ENCODE measurements around the gene CAPN12. TPM values are rescaled to one million over a fixed set of nuclear protein-coding genes. Genes with fewer than 3 reads are reported as not detected.

The CAPN12 gene
- total RNA-seq, 1 experiment from 2014 or later = 0.69 TPM

DNA sequence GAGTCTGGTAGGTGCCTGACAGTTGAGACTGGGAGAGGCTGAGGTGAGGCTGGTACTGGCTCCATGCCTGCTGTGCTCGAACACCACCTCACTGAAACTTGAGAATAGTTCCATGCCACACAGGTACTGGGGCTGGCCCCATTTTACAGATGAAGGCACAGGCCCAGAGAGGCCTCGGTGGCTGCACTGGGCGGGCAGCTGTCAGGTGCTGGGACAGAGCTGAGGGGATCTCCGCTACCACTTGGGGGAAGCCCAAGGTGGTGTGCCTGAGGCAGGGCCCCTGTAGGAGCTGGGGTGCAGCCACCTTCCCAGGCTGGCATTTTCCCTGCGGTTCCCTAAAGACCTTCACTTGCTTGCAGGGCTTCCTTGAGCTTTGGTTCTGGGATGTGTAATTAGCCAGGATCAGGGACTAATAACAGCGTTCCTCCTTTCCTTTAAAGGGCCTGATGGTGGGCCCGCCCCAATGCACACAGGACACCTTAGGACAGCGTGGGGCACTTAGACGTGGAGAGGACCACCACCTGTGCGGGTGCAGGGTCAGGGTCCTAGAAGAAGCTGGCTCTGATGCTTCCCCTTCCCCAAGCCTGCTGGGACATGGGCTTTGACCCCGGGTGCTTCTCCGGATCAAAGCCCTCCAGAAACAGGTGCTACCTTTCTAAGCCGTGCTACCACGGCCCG lies 23.6 kb downstream of the CAPN12 start:
- CTCF ChIA-PET = no interaction called here
- Histone ChIP-seq H3K4me1 (ENCODE audit: insufficient read depth, low read length, poor library complexity, severe bottlenecking) (no peaks in the 10 kb centered on the region), H3K36me3 (ENCODE audit: insufficient read depth, low read length, poor library complexity, severe bottlenecking) (peaks cover 60% of the 10 kb centered on the region), H3K9me3 (ENCODE audit: low read depth, low read length, poor library complexity, severe bottlenecking) (no peaks in the 10 kb centered on the region), H3K27me3 (replicated peaks; ENCODE audit: insufficient read depth, low read depth, low read length, poor library complexity) (no peaks in the 10 kb centered on the region), H3K4me3 (ENCODE audit: low read depth, low read length, poor library complexity, severe bottlenecking) (no peak overlapping the region), H3K27ac (ENCODE audit: low read depth, low read length, poor library complexity, severe bottlenecking) (no peak overlapping the region)
- POLR2A ChIA-PET (ENCODE audit: low non-redundant PET) = no interaction called here
- TF ChIP-seq, protein P1, sequence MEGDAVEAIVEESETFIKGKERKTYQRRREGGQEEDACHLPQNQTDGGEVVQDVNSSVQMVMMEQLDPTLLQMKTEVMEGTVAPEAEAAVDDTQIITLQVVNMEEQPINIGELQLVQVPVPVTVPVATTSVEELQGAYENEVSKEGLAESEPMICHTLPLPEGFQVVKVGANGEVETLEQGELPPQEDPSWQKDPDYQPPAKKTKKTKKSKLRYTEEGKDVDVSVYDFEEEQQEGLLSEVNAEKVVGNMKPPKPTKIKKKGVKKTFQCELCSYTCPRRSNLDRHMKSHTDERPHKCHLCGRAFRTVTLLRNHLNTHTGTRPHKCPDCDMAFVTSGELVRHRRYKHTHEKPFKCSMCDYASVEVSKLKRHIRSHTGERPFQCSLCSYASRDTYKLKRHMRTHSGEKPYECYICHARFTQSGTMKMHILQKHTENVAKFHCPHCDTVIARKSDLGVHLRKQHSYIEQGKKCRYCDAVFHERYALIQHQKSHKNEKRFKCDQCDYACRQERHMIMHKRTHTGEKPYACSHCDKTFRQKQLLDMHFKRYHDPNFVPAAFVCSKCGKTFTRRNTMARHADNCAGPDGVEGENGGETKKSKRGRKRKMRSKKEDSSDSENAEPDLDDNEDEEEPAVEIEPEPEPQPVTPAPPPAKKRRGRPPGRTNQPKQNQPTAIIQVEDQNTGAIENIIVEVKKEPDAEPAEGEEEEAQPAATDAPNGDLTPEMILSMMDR (conservative IDR thresholded peaks at IDR 0.05; ENCODE audit: low read depth, low read length) = no peak
- no peak for TF ChIP-seq EZH2 (IDR thresholded peaks at IDR 0.05; ENCODE audit: borderline replicate concordance, low read depth, low read length, poor library complexity, severe bottlenecking)
- no TSS peak for BruUV-seq (replicated peaks)
- intact Hi-C loops (cut with micrococcal nuclease; ENCODE audit: unreplicated experiment) = no loop called here
- DNase-seq (ENCODE audit: low spot score) = no peak

DNA sequence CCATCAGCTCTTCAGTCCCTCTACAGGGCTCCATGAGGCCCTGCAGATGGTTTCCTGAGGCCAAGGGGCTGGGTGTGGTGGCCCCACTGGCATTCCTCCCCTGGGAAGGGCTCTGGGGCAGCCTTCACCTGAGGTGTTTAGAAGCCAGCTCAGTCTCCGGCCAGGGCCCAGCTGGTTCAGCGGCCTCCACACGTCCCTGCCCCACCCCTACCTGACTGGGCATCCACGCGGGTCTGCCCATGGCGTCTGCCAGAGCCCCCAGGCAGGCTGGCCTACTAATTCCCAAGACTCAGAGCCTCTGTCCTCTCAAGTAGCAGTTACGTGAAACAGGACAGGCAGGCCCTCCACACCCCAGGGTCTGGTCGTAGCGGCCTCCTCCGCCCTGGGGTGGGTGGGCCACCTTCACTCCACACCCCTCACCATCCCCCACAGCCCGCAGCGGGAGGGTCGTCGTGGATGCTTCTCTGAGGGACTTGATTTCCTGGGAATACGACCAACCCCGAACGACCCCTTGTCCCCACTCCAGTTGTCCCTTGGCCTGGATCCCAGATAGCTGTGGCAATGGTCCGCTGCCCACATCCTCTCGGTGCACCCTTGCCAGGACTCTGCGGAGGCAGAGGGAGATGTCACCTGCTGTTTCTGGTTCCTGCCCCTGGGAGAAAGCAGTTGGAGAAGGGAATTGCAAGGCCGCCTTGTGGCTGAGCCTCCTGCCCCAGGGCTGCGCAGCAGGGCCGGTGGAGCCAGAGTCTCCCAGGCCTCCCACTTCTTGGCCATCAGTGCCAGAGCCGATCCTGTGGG lies 24.3 kb downstream of the CAPN12 start:
- peaks cover 52% of the 10 kb centered on the region for H3K36me3 ChIP-seq (ENCODE audit: insufficient read depth, low read length, poor library complexity, severe bottlenecking)
- no peak overlapping the region for H3K4me3 ChIP-seq (ENCODE audit: low read depth, low read length, poor library complexity, severe bottlenecking)
- DNase-seq (ENCODE audit: low spot score) = no peak
- intact Hi-C loops (cut with micrococcal nuclease; ENCODE audit: unreplicated experiment) = no loop called here
- ChIA-PET CTCF (no interaction called here), POLR2A (ENCODE audit: low non-redundant PET) (no interaction called here)
- no TSS peak for BruUV-seq (replicated peaks)
- H3K9me3 ChIP-seq (ENCODE audit: low read depth, low read length, poor library complexity, severe bottlenecking) = no peaks in the 10 kb centered on the region
- H3K27ac ChIP-seq (ENCODE audit: low read depth, low read length, poor library complexity, severe bottlenecking) = no peak overlapping the region
- no peaks in the 10 kb centered on the region for H3K4me1 ChIP-seq (ENCODE audit: insufficient read depth, low read length, poor library complexity, severe bottlenecking)
- H3K27me3 ChIP-seq (replicated peaks; ENCODE audit: insufficient read depth, low read depth, low read length, poor library complexity) = no peaks in the 10 kb centered on the region
- no peak for TF ChIP-seq EZH2 (IDR thresholded peaks at IDR 0.05; ENCODE audit: borderline replicate concordance, low read depth, low read length, poor library complexity, severe bottlenecking)
- TF ChIP-seq, protein P1 (conservative IDR thresholded peaks at IDR 0.05; ENCODE audit: low read depth, low read length) = no peak

DNA sequence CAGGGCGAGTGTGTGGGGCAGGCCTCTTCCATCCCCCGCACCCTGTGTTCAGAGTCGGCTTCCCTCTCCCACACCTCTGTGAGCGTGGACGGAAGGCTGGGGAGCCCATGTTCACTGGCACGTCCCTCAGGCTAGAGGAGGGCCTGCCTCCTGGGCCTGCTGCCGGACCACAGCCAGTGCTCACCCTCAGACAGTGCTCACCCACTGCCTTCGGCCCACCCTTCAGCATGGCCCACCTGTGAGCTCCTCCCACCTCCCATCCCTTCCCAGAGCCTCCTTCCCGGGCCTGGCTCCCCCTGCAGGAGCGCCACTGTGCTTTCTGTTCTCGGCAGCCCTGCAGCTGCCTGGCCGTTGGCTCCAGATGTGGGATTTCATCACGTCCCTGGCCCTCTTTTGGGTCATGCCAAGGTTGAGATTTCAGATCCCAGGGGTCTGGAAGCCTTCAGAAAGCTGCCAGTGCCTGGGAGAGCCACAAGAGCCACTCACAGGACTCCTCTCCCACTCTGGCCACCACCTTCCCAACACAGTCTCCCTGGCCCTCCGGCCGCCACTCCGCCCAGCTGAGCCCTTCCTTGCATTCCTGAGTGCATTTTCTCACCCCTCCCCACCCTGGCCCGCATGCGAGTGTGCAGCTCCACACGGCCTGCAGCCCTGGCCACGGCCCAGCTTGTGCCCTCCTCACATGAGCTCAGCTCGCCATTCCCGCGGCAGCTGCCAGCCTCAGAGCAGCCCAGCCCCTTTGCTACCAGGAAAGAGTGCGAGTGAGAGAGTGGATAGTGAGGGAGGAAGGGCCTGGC lies 25.3 kb downstream of the CAPN12 start:
- CTCF ChIA-PET = no interaction called here
- intact Hi-C loops (cut with micrococcal nuclease; ENCODE audit: unreplicated experiment) = no loop called here
- BruUV-seq (replicated peaks) = no TSS peak

More for the DNA sequence above, 25.3 kb downstream of the CAPN12 start:
- POLR2A ChIA-PET (ENCODE audit: low non-redundant PET) = no interaction called here
- no peaks in the 10 kb centered on the region for H3K27me3 ChIP-seq (replicated peaks; ENCODE audit: insufficient read depth, low read depth, low read length, poor library complexity)
- DNase-seq (ENCODE audit: low spot score) = no peak
- TF ChIP-seq EZH2 (IDR thresholded peaks at IDR 0.05; ENCODE audit: borderline replicate concordance, low read depth, low read length, poor library complexity, severe bottlenecking) = no peak
- TF ChIP-seq, protein P1 (conservative IDR thresholded peaks at IDR 0.05; ENCODE audit: low read depth, low read length) = 0 out of 2 replicates have a peak, but pooled peaks have one; percentile 30
- H3K36me3 ChIP-seq (ENCODE audit: insufficient read depth, low read length, poor library complexity, severe bottlenecking) = peaks cover 57% of the 10 kb centered on the region
- no peak overlapping the region for H3K27ac ChIP-seq (ENCODE audit: low read depth, low read length, poor library complexity, severe bottlenecking)
- H3K4me3 ChIP-seq (ENCODE audit: low read depth, low read length, poor library complexity, severe bottlenecking) = no peak overlapping the region
- no peaks in the 10 kb centered on the region for H3K9me3 ChIP-seq (ENCODE audit: low read depth, low read length, poor library complexity, severe bottlenecking)
- H3K4me1 ChIP-seq (ENCODE audit: insufficient read depth, low read length, poor library complexity, severe bottlenecking) = no peaks in the 10 kb centered on the region
